HepG2 (cell line): ENCODE data around the gene RAB6B. TPM values are rescaled to one million over a fixed set of nuclear protein-coding genes. Genes with fewer than 3 reads are reported as not detected.

Experiments used
- ATAC-seq: fragments of 200-7000 bp; cut with Tn5 transposase; 3 replicates; pipeline ENCODE4 v1.9.1; 2020; ENCODE audit warnings: mild to moderate bottlenecking, moderate library complexity
- BruUV-seq: library from RNA; stranded (reverse); fragments of 400-500 nt; replicated peaks from 2 replicates; lab custom pipeline; 2021; lab: Mats Ljungman, UMichigan
- CTCF ChIA-PET: fragments of 300-600 bp; formaldehyde crosslinking; extraction: SDS; loops from one replicate; lab custom pipeline; 2021; ENCODE audit warnings: low total read pairs, inconsistent platforms, low intra/inter-chr PET ratio; lab: Yijun Ruan, JAX
- POLR2A ChIA-PET: fragments of 350-600 bp; sonication (Branson Sonifier 250); formaldehyde crosslinking; loops from one replicate; lab custom pipeline; 2020; ENCODE audit warnings: antibody characterized with exemption, inconsistent platforms; lab: Yijun Ruan, JAX
- DNase-seq: peaks from one replicate; pipeline ENCODE4 v3.0.0-alpha.2; 2015; ENCODE audit warnings: low spot score
- FAIRE-seq: peaks from 3 replicates; lab custom pipeline; 2011; peaks lifted over from hg19 to GRCh38; lab: Jason Lieb, UNC
- H2AFZ ChIP-seq: one replicate; pipeline ENCODE4 v1.6.1; 2011; ENCODE audit warnings: low read length, inconsistent platforms
- H3K27ac ChIP-seq: fragments of 300-600 bp; 3 replicates; pipeline ENCODE4 v1.8.0; 2011; ENCODE audit warnings: mixed run types, mild to moderate bottlenecking, mixed read lengths, low read length, inconsistent platforms; ENCODE audit not compliant: insufficient read depth; ENCODE audit errors: extremely low read length
- H3K27me3 ChIP-seq, 2 experiments: fragments of 200-600 bp in 1 of 2; 2 replicates in 1 of 2; 3 replicates in 1 of 2; pipeline versions ENCODE4 v1.6.0 to v1.8.0; 2011; ENCODE audit warnings: low read length in 2 of 2, mild to moderate bottlenecking in 2 of 2, moderate library complexity in 2 of 2, inconsistent platforms in 1 of 2; ENCODE audit not compliant: insufficient read depth in 2 of 2, control insufficient read depth in 1 of 2
- H3K36me3 ChIP-seq, 2 experiments: fragments of 200-600 bp in 1 of 2; replicated peaks in 1 of 2; 2 replicates in 1 of 2; 3 replicates in 1 of 2; pipeline versions ENCODE4 v1.5.1 to v1.8.0; 2011; ENCODE audit warnings: low read length in 2 of 2, inconsistent platforms in 1 of 2; ENCODE audit not compliant: insufficient read depth in 2 of 2, control insufficient read depth in 1 of 2
- H3K4me1 ChIP-seq: 2 replicates; pipeline ENCODE4 v1.5.1; 2012; ENCODE audit warnings: low read length, inconsistent platforms; ENCODE audit not compliant: insufficient read depth
- H3K4me2 ChIP-seq: 2 replicates; pipeline ENCODE4 v1.6.0; 2011; ENCODE audit warnings: low read depth, low read length, inconsistent platforms
- H3K4me3 ChIP-seq, 3 experiments: fragments of 200-600 bp in 1 of 3; sonication (generic), shearing (Covaris generic) in 1 of 3; replicated peaks in 1 of 3; 2 replicates each; pipeline ENCODE4 v1.5.1; 2011 to 2016; ENCODE audit warnings: low read length in 3 of 3, inconsistent platforms in 2 of 3, low read depth in 2 of 3, mild to moderate bottlenecking in 2 of 3, control low read depth in 1 of 3, mixed read lengths in 1 of 3; ENCODE audit not compliant: insufficient read depth in 1 of 3
- H3K79me2 ChIP-seq: one replicate; pipeline ENCODE4 v1.6.1; 2011; ENCODE audit warnings: low read length, inconsistent platforms; ENCODE audit not compliant: insufficient read depth
- H3K9ac ChIP-seq: 2 replicates; pipeline ENCODE4 v1.6.0; 2011; ENCODE audit warnings: mild to moderate bottlenecking, low read depth, low read length, inconsistent platforms; ENCODE audit not compliant: insufficient read depth
- H3K9me3 ChIP-seq: 2 replicates; pipeline ENCODE4 v1.5.1; 2012; ENCODE audit warnings: mild to moderate bottlenecking, low read length
- H4K20me1 ChIP-seq: 2 replicates; pipeline ENCODE4 v1.6.0; 2011; ENCODE audit warnings: inconsistent platforms, mild to moderate bottlenecking, low read length, moderate library complexity; ENCODE audit not compliant: insufficient read depth
- FUBP1 ChIP-seq: sonication (generic); formaldehyde crosslinking; IDR thresholded peaks from 2 replicates; pipeline ENCODE4 v1.5.1; 2020; ENCODE audit warnings: missing genetic modification reagents, mild to moderate bottlenecking, borderline replicate concordance
- GTF2F1 ChIP-seq: fragments of 150-350 bp; IDR thresholded peaks from 2 replicates; pipeline ENCODE4 v1.6.1; 2014; ENCODE audit warnings: low read length
- HMGA1 ChIP-seq: sonication (generic); formaldehyde crosslinking; conservative IDR thresholded peaks from 2 replicates; pipeline ENCODE4 v1.4.0; 2020; ENCODE audit warnings: missing genetic modification reagents
- KDM5B ChIP-seq: sonication (generic); formaldehyde crosslinking; IDR thresholded peaks from 2 replicates; pipeline ENCODE4 v1.4.0; 2020; ENCODE audit warnings: missing genetic modification reagents, mild to moderate bottlenecking, borderline replicate concordance
- KLF13 ChIP-seq: sonication (generic); formaldehyde crosslinking; IDR thresholded peaks from 2 replicates; pipeline ENCODE4 v1.4.0; 2020; ENCODE audit warnings: mild to moderate bottlenecking, missing genetic modification reagents
- PAF1 ChIP-seq: IDR thresholded peaks from 2 replicates; pipeline ENCODE4 v1.6.1; 2016; ENCODE audit warnings: missing genetic modification reagents, missing compliant biosample characterization
- RAD21 ChIP-seq: fragments of 450-650 bp; formaldehyde crosslinking; IDR thresholded peaks from 2 replicates; pipeline ENCODE4 v1.5.0; 2020; ENCODE audit warnings: mild to moderate bottlenecking
- TP53 ChIP-seq: sonication (generic); formaldehyde crosslinking; conservative IDR thresholded peaks from 2 replicates; pipeline ENCODE4 v1.4.0; 2020; ENCODE audit warnings: missing genetic modification reagents
- TRIM24 ChIP-seq: sonication (generic); formaldehyde crosslinking; IDR thresholded peaks from 2 replicates; pipeline ENCODE4 v1.8.0; 2022; ENCODE audit warnings: mild to moderate bottlenecking, missing genetic modification reagents
- ZBTB25 ChIP-seq: IDR thresholded peaks from 2 replicates; pipeline ENCODE4 v1.6.1; 2018; ENCODE audit warnings: missing genetic modification reagents
- ZC3H13 ChIP-seq: sonication (generic); formaldehyde crosslinking; IDR thresholded peaks from 2 replicates; pipeline ENCODE4 v1.8.1; 2023; ENCODE audit warnings: mild to moderate bottlenecking, missing genetic modification reagents, moderate library complexity
- ZNF234 ChIP-seq: sonication (generic); formaldehyde crosslinking; conservative IDR thresholded peaks from 2 replicates; pipeline ENCODE4 v1.5.1; 2020; ENCODE audit warnings: mild to moderate bottlenecking, missing genetic modification reagents
- ZNF501 ChIP-seq: sonication (generic); formaldehyde crosslinking; IDR thresholded peaks from 2 replicates; pipeline ENCODE4 v1.5.1; 2020; ENCODE audit warnings: mild to moderate bottlenecking, moderate library complexity, missing genetic modification reagents
- ZNF510 ChIP-seq: sonication (generic); formaldehyde crosslinking; IDR thresholded peaks from 2 replicates; pipeline ENCODE4 v1.4.0; 2020; ENCODE audit warnings: low read depth, mild to moderate bottlenecking, missing genetic modification reagents
- ZNF652 ChIP-seq: IDR thresholded peaks from 2 replicates; pipeline ENCODE4 v1.6.1; 2016; ENCODE audit warnings: low read depth, borderline replicate concordance
- WGBS: methylation state at CpG from one replicate; pipeline ENCODE4 v1.1.6; 2017; ENCODE audit warnings: low lambda C conversion rate; 5-methylcytosine and 5-hydroxymethylcytosine counted together
- in situ Hi-C: cut with HindIII; loops from 2 replicates; pipeline ENCODE4 v1.10.0; 2017; ENCODE audit warnings: low pct_unique_long_range_greater_than_20kb; ENCODE audit not compliant: extremely low pct_ligation_motif_present
- intact Hi-C: fragments of 100-400 bp; cut with micrococcal nuclease; formaldehyde crosslinking; loops from one replicate; pipeline ENCODE4 v1.10.0; 2022; ENCODE audit not compliant: unreplicated experiment
- polyA plus RNA-seq, 8 experiments: library from polyadenylated mRNA; depleted of rRNA in 3 of 8; stranded (reverse) in 7 of 8; unstranded in 1 of 8; fragments of >200 nt; fragmentation: Illumina TruSeq in 4 of 8; extraction: Trizol in 4 of 8; gene quantifications; 2 replicates each; pipeline versions ENCODE4 v1.2.1 to v1.2.3, GENCODE V29; 2011 to 2016; ENCODE audit warnings: low read depth in 4 of 8, missing spikeins in 1 of 8, mixed read lengths in 1 of 8; ENCODE audit not compliant: insufficient read depth in 1 of 8
- total RNA-seq, 5 experiments: library from RNA; depleted of rRNA; stranded (reverse); fragments of >200 nt; fragmentation: Illumina TruSeq; extraction: Trizol; gene quantifications; 2 replicates each; pipeline ENCODE4 v1.2.3, GENCODE V29; 2016; ENCODE audit warnings: low read depth in 1 of 5

Gene RAB6B
- total and polyA plus RNA-seq, 2 of the 13 experiments (the other 11 are each of a cell fraction or from before 2014, with no cell fraction given): 0.16 TPM; not detected in 1

GRCh38 chr3:133851266-133851906, 44.3 kb downstream of the RAB6B start (continued):
- no peak for TF ChIP-seq KDM5B (CRISPR knock-in tag)
- no peak for TF ChIP-seq KLF13 (CRISPR knock-in tag)

GRCh38 chr3:133850034-133850433, 45.6 kb downstream of the RAB6B start:
- FAIRE-seq: no peak
- Histone ChIP-seq H3K27me3 (peaks cover 2 to 39% of the 10 kb centered on the region in 2 experiments; a peak in 3 of 5 replicates), H3K9ac (no peak overlapping the region), H3K4me1 (no peaks in the 10 kb centered on the region), H3K36me3 (no peaks in the 10 kb centered on the region), H3K9me3 (no peaks in the 10 kb centered on the region), H3K79me2 (no peaks in the 10 kb centered on the region), H2AFZ (no peak overlapping the region), H4K20me1 (no peaks in the 10 kb centered on the region), H3K27ac (no peak overlapping the region), H3K4me3 (no peak overlapping the region), H3K4me2 (no peak overlapping the region)
- in situ Hi-C loops: no loop called here
- intact Hi-C loops: no loop called here
- ATAC-seq: no peak
- no peak for DNase-seq
- TF ChIP-seq ZC3H13 (no peak), TRIM24 (CRISPR knock-in tag) (no peak), TP53 (CRISPR knock-in tag) (no peak)
- ChIA-PET CTCF (no interaction called here), POLR2A (no interaction called here)
- no TSS peak for BruUV-seq
- WGBS: 0% methylated on average over 1 of the region's 1 CpG

GRCh38 chr3:133849346-133849745, 46.3 kb downstream of the RAB6B start:
- in situ Hi-C loops: no loop called here
- Histone ChIP-seq H3K4me2 (no peak overlapping the region), H3K27me3 (peaks cover 2 to 36% of the 10 kb centered on the region in 2 experiments; a peak in 3 of 5 replicates), H4K20me1 (no peaks in the 10 kb centered on the region), H3K4me3 (no peak overlapping the region)
- intact Hi-C loops: no loop called here
- TF ChIP-seq GTF2F1 (no peak), PAF1 (CRISPR knock-in tag) (no peak), ZNF652 (CRISPR knock-in tag) (no peak), ZNF510 (CRISPR knock-in tag) (no peak), ZNF234 (CRISPR knock-in tag) (no peak), RAD21 (CRISPR knock-in tag) (no peak), ZBTB25 (CRISPR knock-in tag) (no peak), FUBP1 (no peak), HMGA1 (CRISPR knock-in tag) (no peak), ZNF501 (CRISPR knock-in tag) (no peak)
- TF ChIP-seq, all 625 proteins: peak for 0
- ChIA-PET CTCF (no interaction called here), POLR2A (no interaction called here)
- Histone ChIP-seq H3K4me1 (no peaks in the 10 kb centered on the region), H3K79me2 (no peaks in the 10 kb centered on the region), H2AFZ (no peak overlapping the region), H3K9ac (no peak overlapping the region), H3K36me3 (no peaks in the 10 kb centered on the region), H3K27ac (no peak overlapping the region), H3K9me3 (no peaks in the 10 kb centered on the region)
- BruUV-seq: no TSS peak
- DNase-seq (no peak), ATAC-seq (no peak), FAIRE-seq (no peak)
